Suppressor macrophage treated with lipopolysaccharide for 1 hour (primary cell): ENCODE data around the gene RGMA.
"Not testable (repeated sequence)": the region's sequence is repeated elsewhere in the genome, so short reads cannot be mapped to it uniquely, and the experiment has no call there.

Experiments used
- DNase-seq, 3 donors: peaks; one replicate each; pipeline ENCODE4 v3.0.0-alpha.2; 2020 to 2022

RGMA gene

DNA sequence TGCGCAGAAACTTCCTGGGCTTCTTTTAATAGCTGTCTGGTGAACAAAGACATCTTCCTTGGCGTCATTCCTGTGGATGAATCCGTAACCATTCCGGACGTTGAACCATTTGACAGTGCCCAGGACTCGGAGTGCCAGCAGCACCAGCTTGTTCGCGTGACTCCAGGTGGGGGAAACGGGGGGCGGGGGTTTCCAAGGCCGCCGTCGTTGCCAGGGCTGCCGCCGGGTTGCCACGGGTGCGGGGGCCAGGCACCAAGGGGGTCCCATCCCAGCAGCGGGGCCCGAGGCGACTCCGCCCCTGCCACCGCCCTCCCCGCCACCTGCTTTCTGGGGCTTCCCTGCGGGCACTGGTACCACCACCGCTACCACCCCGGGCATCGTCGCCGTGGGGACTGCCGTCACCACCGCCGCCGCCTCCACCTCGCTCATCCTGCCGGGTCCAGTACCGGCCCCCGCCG lies 22.8 kb downstream of the RGMA start:
- DNase-seq, result no peak

DNA sequence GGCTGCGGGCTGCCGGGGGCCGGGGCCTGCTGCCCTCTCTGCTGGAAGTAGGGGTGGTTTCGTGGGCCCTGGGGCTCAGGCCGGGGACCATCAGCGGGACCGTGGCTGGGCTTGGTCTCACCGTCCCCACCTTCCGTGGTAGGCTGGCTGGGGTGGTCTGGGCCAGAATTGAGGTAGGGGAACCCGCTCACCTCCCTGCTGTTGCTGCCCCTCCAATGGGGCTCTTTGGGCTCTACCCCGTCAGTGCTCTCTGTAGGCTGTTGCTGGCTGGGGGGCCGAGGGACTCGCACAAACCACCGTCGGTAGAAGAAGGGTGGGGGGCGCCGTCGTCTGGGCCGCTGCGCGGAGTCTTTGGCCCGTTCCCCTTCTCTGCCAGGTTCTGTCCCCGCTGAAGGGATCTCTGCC lies 23.4 kb downstream of the RGMA start:
- no peak for DNase-seq

DNA sequence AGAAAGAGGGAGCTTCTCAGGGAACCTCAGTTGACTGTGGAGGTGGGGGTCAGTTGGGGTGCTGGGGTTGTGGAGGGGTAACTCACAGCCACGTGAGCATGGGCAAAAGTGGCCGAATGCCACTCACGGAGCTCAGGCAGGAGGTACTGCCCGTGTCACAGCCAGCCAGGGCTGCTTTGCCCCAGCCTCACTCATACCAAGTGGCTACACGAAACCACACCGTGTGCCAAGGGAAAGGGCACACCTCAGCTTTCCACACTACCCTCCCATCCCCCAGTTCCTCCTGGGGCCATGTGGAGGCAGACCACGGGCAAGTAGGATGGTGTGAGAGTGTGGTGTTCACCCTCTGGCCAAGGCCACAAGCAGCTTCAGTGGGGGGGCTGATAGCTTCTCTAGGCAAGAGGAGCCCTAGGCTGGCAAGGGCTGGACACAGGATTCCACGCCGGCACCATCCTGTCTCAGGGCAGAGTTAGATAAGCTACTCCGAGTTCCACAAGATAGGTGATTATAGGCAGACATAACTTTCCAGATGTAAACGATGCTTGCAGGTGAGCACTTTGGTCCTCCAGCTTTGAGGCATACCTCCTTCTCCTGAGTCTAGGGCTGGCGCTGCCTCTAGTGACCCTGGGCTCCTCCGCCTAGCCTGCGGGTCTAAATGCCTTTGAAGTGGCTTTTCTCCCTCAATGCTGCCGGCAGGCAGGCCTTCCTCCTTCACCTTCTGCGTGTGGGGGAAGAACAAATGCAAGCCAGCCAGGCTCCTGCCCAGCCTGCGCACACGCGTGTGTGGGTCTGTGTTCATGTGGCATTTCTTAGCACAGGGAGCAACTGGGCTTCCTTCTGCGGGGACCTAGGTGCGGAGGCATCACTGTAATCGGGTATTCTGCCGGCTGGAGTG lies 25.0 kb downstream of the RGMA start:
- no peak for DNase-seq

DNA sequence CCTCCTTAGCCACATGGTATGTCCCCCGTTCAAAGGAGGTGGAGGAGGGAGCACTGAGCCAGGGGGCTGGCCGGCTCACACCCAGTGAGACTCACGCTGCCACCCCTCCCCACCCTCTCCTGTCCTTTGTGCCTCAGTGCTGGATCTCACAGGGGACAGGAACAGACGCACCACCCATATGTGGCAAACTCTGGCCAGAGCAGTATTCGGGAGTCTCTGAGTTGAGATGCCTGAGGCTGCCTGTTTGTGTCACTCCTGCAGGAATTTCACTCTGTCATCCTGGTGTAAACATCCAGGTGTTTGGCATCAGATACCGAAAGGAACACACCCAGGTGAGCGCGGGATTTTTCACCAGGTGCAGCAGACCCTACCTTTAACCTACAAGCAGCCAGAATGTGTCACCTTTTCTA lies 25.7 kb downstream of the RGMA start:
- no peak for DNase-seq

- not testable (repeated sequence) for DNase-seq
Observed at GRCh38 chr15:93062628-93063261, 26.3 kb downstream of the RGMA start.

- no peak for DNase-seq
Observed at GRCh38 chr15:93060336-93061248, 28.4 kb downstream of the RGMA start.

DNA sequence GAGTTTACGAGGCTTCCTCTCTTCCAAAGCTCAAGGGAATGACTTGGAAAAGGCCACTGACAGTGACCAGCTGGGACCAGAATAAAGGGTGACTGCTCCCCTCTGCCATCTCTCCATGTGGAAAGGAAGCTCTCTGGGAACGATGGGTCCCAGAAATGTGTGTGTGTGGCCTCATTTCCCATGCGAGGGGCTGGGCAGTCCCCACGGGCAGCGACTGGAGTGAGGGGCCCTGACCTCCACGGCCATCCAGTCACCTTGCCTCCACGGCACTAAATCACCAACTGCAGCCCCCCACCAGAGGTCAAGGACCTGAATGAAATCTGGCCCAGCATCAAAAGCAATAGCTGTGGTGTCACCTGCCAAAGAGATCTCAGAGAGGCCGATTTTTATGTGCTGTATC lies 29.6 kb downstream of the RGMA start:
- DNase-seq, result no peak

GRCh38 chr15:93058904-93059427 lies 30.0 kb downstream of the RGMA start:
- DNase-seq, result no peak

DNA sequence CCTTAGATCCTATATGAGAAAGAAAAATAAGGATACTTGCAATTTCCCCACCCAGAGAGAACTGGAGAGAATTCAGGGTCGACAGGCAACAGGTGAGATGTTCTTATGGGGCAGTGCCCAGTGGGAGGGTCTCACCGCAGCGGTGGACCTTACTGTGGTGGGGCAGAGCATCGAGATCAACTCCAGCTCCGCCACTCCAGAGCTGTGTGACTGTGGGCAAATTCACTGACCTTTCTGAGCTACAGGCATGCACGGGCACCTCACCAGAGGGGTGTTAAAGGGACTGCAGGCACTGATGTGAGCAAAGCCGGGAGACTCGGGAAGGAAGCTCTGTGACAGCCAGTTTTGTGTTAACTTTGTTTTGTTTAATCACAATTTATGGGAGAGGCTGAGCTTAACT lies 30.9 kb downstream of the RGMA start:
- DNase-seq, result no peak

DNA sequence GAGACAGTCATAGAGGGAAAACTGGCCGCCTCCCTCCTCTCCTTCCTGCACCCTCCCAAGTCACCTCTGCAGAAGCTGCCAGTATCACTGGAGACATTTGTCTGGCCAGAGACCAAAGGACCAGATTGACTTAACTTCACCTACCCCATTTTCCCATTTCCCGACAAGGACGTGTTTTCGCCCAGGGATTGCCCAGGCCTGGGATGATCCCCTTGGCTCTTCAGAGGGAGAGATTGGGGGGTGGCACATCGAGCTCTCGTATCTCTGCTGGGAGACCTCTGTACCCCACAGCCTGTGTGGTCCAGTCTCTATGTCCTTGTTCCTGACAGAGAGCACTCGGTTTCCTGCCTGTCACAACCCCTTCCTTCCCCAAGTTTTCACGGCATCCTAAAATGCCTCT lies 31.4 kb downstream of the RGMA start:
- DNase-seq, result no peak

GRCh38 chr15:93056836-93057235 lies 32.2 kb downstream of the RGMA start:
- no peak for DNase-seq

DNA sequence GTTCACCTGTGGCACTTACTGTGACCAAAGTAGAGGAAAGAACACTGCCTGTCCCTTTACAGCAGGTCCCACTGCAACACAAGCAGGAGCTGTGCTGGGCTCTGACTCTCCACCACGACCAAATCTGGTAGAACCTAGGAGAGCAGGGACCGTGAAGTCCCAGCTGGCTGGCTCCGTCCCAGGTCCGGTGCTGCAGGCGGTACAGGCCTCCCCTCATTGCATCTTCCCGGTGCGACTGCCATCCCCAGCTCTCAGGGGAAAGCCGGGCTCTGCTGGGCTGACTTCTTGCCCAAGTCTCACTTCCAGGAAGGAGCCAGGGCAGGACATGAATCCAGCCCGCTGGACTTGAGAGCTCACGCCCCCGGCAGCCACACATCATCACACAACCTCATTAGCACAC lies 33.8 kb downstream of the RGMA start:
- no peak for DNase-seq

DNA sequence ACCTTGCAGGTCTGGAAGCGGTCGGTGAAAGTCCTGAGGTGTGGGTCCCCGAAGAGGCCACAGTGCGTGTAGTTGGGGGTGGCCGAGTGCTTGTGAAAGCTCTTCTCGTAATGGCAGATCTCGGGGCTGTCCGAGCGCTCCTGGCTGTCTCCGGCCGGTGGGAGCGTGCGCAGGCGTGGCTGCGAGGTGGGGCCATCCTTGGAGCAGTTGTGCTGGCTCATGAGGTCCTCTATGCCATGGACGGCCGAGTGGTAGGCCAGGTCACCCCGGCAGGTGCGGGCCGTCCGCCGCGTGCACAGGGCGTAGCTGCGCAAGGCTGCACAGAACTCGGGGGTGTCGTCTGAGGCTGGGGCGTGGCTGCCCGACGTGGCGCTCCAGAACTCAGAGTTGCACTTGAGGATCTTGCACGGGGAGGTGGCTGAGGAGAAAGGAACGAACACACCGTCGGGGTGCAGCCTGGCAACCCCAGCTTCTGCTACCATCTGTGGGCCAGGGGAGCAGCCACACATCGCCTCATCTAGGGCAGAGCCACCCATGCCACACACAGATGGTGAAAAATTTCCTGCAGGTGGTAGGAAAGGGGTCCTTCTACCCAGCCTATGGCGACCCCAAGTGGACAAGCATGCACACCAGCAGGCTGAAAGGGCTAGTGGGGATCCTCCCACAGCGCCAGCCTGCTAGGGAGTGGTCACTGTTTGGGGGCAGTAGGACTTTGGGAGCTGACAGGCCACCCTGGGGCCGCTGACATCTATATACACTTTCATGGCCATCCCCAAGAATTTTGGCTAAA lies 36.7 kb downstream of the RGMA start:
- DNase-seq, result peak in 1 of 3 donors; percentile 36

- no peak for DNase-seq
Observed at GRCh38 chr15:93051236-93052089, 37.5 kb downstream of the RGMA start.

DNA sequence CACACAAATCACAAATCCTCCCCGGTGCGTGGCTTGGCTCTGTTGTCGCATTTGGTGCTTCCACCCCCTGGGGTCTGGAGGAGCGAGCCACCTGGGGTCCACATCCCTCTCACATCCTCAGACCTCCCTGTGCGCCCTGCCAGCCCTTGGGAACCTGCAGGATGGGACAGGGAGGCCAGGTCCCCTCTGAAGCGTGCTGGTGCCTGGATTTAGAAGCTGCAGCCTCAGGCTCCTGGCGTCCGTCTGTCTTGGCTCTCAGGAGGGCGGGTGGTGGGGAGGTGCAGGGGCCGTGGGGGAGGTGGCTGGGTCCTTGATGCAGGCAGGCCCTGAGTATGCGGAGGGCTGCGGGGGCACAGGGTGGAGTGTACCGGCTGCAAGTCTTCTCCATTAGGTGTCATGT lies 38.4 kb downstream of the RGMA start:
- DNase-seq, result no peak

GRCh38 chr15:93049914-93050578 lies 39.0 kb downstream of the RGMA start:
- no peak for DNase-seq

DNA sequence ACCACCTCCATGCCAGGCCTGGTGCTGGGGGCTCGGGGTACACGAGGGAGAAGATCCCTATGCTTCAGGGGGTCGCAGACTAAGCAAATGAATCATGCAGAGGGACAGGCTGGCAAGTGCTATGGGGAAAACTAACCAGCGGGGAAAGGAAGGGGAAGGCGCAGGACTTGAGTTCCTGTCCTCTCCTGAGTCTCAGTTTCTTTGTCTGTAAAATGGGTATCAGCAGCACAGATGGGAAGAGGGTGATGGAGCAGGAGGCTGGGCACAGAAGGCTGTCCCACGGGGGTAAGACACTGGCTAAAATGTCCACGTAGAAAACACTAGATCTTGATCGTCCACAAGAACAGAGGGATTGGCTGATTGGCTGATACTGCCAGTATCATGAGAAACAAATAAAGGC lies 39.8 kb downstream of the RGMA start:
- DNase-seq, result no peak

GRCh38 chr15:93048759-93049161 lies 40.3 kb downstream of the RGMA start:
- DNase-seq, result no peak

GRCh38 chr15:93048426-93048721 lies 40.6 kb downstream of the RGMA start:
- no peak for DNase-seq

DNA sequence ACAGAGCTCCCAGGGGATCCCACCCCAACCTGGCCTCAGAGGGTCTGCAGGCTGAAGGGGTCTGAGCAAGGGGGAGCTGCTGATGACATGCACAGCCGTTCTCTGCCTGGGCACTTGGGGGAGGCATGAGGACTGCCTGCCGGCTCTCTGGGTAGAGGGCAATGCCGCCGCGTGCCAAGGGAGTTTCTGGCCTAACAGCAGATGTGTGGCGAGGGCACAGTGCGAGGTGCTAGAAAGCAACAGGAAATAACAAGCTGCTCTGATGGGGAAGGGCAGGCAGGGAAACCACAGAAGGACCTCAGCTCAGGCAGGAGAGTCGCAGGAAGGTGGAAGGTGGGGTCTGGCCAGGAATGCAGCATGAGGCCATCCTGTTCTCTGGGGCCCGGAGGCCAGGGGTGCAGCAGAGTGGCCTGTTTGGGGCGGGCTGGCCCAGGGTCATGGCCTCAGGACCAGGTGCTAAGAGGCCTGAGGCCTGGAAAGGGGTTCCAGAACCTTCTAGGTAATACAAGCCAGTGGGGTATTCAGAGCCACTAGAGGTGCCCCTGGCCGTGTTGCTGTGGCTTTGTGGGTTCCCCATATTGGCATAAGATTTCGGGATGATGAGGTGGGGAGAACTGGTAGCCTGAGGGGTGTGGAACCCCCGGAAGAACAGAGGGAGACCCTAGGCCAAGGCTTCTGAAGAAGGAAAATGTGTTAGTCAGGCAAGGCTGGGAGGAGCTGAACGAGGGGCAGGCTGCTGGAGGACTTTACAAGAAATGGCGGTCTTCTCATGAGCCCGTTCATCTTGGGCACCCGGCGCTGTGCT lies 41.2 kb downstream of the RGMA start:
- no peak for DNase-seq
